NCI-H2227 treated with DMSO at 0.1 percent for 48 hours (cell line): ENCODE measurements around the gene CNST.
A peak's percentile ranks its signal among the peaks of the same experiment; 100 is the strongest.
"Not testable (repeated sequence)": the region's sequence is repeated elsewhere in the genome, so short reads cannot be mapped to it uniquely, and the experiment has no call there.

Experiments used
- DNase-seq: peaks from one replicate; lab custom pipeline; 2025; lab: John Stamatoyannopoulos, UW

CNST gene

DNA sequence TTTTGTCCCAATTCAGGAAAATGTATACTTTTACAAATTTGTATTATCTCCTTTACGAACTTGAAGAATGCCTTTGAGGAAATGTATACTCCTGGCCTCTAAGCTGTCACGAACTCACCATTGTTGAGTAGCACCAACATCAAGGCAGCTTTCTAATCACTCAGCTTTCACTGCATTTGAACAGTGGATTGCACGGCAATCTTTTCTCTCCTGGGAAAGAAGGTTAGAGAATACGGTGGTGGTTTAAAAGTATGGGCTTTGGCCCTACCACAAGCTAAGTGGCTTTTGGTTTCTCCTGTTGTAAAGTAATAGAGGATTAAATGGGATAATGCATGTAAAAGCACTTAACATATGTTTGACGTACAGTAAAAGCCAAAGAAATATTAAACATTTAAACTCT lies 57.8 kb downstream of the CNST start:
- DNase-seq = no peak

DNA sequence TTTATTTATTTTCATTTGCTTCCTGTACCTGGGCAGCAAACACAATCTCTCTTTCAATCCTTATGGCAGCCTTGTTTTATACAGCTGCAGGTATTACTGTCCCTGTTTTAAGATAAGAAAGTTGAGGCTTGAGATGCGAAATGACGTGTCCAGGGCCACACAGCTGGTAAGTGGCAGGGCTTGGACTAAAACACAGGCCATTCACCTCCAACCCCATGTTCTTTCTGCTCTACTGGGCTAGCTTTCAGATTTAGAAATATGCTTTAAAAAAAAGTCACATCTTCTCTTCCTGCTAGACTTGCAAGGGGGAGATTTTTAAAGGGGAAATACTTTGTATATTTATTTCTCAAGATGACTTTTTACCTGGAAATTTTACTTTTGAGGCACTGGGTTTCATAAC lies 62.8 kb downstream of the CNST start:
- no peak for DNase-seq

DNA sequence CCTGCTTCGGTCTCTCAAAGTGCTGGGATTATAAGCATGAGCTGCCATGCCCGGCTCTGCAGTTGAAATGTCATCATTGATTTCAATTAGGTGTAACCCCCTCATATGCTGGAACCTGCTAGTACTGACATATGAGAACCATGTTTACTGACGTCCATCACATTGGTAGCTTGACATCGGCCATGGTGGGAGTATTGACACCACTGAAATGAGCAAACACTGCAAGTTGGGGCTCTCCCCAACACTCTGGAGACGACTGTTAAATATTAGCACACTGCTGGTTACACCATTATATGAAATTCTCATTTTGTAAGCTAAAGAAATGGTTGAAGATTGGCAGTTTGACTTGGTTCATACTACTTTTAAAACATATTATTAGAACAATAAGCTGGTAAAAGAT lies 63.7 kb downstream of the CNST start:
- no peak for DNase-seq

GRCh38 chr1:246631426-246631825 lies 65.2 kb downstream of the CNST start:
- no peak for DNase-seq

DNA sequence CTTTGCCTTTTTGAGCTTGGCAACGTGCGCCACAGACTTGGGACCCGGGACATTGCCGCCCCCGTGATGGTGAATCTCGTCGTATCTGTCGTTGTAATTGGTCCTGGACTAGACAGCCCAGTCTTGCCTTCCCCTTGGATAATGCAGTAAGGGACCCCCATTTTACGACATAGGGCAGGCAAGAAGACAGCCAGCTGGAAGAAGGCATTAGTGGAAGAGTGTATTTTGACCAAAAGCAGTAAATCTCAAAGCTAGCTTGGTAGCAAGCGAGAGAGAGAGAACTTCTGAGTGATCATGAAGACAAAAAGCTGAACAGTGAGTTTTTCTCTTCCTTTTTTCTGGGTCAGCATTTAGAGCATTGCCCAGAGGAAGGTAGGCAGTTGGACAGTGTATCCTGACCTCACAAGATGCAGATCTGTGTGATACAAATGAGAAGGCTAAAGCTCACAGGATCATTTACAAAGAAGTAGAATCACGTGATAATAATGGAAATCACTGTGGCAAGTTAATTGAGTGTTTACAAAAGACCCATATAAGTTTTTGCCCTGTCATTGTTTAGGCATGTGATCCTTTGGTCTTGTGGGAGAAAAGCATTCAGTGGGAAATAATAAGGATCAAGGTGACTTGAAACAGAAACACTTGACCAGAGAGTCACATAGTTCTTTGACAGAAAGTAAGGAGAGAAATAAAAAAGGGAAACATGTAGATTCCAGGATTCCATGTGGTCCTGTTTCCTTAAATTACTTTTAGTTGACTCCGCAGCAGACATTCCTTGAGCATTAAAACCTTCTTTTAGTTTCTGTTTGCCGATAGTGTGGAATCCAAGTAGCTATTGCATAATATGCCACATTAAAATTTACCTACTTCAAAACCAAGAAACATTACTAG lies 66.3 kb downstream of the CNST start:
- no peak for DNase-seq

GRCh38 chr1:246634659-246635058 lies 68.4 kb downstream of the CNST start:
- not testable (repeated sequence) for DNase-seq

- no peak for DNase-seq
Measured at GRCh38 chr1:246638941-246639655, 72.8 kb downstream of the CNST start.

DNA sequence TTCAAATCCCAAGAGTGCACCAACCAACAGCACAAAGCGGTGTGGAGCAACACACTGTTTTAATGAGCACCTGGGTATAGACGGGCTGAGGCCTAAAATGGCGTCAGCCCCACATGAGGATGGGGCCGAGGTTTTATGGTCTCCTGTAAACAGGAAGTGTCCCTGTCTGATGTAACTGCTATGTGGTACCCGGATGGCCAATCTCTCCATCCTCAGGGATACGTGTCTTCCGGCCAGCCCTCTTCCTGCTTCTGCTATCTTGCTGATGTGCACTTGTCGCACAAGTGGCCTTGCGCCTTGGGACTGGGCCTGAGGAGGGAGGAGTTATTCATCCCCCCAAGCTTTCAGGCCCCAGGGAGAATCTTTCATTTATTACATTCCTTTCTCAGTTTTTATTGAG lies 73.5 kb downstream of the CNST start:
- DNase-seq = no peak

- no peak for DNase-seq
Measured at GRCh38 chr1:246640747-246641146, 74.5 kb downstream of the CNST start.

DNA sequence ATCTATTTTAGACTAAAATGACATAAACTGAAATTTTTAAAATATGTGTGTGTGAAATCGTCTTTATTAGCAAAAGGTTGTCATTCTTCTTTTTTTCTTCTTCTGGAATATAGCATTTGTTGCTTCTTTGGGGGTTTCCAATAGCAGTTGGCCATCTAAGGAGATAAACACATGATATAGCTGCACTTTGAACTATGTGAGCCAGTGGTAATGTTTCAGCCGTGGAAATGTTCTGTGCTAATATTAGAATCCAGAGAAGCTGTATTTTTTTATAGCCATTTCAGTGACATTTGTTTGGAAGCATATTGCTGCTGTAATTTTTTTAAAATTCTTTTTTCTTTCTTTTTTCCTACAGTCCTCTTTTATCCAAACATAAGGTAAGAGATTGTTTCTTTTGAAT lies 75.1 kb downstream of the CNST start:
- no peak for DNase-seq

DNA sequence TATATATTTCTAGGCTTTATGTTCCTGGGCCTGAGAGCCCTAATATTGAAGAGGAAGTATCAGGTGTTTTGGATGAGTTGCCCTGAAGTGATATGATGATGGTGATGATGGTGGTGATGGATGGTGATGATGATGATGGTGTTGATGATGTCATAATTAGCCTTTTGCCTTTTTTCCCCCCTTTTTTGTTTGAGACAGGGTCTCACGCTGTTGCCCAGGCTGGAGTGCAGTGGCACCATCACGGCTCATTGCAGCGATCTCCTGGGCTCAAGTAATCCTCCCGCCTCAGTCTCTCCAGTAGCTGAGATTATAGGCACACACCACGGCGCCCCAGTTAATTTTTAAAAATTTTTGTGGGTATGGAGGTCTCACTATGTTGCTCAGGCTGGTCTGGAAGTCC lies 76.5 kb downstream of the CNST start:
- DNase-seq = no peak

GRCh38 chr1:246647113-246647512 lies 80.9 kb downstream of the CNST start:
- DNase-seq = peak; percentile 57

- no peak for DNase-seq
Measured at GRCh38 chr1:246647513-246647912, 81.3 kb downstream of the CNST start.

DNA sequence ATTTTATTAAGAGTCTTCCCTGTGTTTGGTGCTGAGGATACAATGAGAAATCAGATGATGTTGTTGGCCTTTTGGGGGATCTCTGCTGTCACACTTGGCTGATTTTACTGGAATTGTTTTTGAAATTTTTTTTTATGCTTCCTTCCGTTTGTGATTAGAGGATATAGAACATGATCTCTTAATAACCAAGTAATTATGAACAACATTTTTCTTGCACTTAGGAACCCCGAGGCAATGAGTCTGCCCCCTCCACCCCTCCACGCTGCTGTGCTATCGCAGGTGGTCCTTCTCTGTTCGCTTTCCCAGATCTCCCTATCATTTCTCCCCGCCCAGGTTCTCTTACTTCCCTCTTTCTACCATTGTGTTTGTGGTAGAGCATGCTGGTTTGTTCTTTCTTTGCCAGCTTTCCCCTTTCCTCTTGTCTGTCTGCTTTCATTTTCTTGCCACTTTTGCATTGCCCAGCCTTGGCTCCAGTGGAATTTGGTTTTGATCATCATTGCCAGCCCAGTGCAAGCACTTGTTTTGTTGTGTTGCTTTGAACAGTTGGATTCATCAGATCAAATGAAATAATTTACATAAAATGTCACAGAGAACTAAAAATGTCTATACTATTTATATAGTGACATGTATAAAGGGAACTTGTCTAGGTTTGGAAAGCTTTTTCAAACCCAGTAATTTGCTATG lies 84.9 kb downstream of the CNST start:
- no peak for DNase-seq

DNA sequence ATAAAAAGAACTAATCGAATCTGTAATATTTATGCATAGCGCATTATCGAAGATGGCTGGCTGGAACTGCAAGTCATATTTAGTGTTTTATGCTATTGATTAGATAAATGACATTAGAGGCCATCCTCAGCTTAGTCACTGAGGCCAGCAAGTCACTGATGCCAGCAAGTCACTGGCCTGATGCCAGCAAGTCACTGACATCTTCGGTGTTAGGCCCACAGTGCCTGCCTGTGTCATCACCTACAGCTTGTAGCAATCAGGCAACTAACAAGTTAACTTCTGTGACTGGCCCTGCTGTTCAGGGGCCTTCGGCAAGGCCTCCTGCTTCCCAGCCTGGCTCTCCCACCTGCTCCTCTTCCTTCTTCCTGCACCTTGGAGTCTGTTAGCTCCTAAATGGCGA lies 92.3 kb downstream of the CNST start:
- no peak for DNase-seq

DNA sequence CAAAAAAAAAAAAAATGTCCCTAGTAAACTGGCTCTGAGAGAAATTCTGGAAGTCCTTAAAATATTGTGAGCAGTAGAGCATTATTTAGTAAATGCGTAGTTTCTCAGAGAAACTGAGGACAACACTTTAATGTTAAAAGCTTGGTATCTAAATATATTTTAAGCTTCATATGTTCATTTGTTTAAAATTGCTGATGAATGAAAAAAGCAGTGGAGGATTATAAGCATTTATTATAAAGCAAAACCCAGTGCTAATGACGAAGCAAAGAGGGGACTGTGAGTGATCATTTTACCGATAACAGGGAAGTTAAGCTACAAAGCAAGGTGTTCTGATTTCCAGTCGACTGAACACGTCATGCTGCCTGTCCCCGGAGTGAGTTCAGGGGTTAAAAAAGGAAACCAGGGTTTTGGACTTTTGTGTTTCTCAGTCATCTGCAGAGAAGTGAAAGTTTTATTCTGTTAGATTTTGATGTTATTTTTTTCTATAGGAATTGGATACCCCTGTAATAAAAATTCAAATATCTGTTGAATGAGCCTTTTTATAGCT lies 93.4 kb downstream of the CNST start:
- DNase-seq = no peak

- DNase-seq = no peak
Measured at GRCh38 chr1:246661451-246661850, 95.2 kb downstream of the CNST start.

- no peak for DNase-seq
Measured at GRCh38 chr1:246667773-246668172, 101.5 kb downstream of the CNST start.

GRCh38 chr1:246669659-246670058 lies 103.4 kb downstream of the CNST start:
- no peak for DNase-seq

- DNase-seq = no peak
Measured at GRCh38 chr1:246674049-246674448, 107.8 kb downstream of the CNST start.

- DNase-seq = no peak
Measured at GRCh38 chr1:246677842-246678241, 111.6 kb downstream of the CNST start.
